Retinal pigment epithelial cell (primary cell): ENCODE measurements around the gene CD1E.

Source experiments
- DNase-seq: peaks from one replicate; pipeline ENCODE4 v3.0.0-alpha.2; 2010; ENCODE audit warnings: low read depth
- H3K4me3 ChIP-seq: 2 replicates; pipeline ENCODE4 v1.5.1; 2011; ENCODE audit warnings: mild to moderate bottlenecking, low read length, control low read depth, moderate library complexity
- CTCF ChIP-seq: conservative IDR thresholded peaks from 2 replicates; pipeline ENCODE4 v1.5.1; 2011; ENCODE audit warnings: low read depth, low read length, control low read depth, inconsistent platforms

CD1E gene

GRCh38 chr1:158353303-158354075, at the start of gene CD1E:
TSS of gene CD1E (plus strand) at chr1:158353894. CDS start at chr1:158353989, 95 bp downstream.
- TF ChIP-seq CTCF, result no peak
- no peak within 1 kb of the TSS for H3K4me3 ChIP-seq
- no peak for DNase-seq

GRCh38 chr1:158310623-158311022, 43.1 kb upstream of the CD1E start:
- no peak for TF ChIP-seq CTCF
- H3K4me3 ChIP-seq, result no peak overlapping the region
- DNase-seq, result no peak

- TF ChIP-seq CTCF, result no peak
- H3K4me3 ChIP-seq, result no peak overlapping the region
- DNase-seq, result no peak
These were observed 42.6 kb upstream of the CD1E start for GRCh38 chr1:158311066-158311465.

- H3K4me3 ChIP-seq, result no peak overlapping the region
- TF ChIP-seq CTCF, result no peak
- DNase-seq, result no peak
These were observed 29.8 kb upstream of the CD1E start for GRCh38 chr1:158323866-158324265.

- no peak overlapping the region for H3K4me3 ChIP-seq
- TF ChIP-seq CTCF, result no peak
- DNase-seq, result no peak
These were observed 29.3 kb upstream of the CD1E start for GRCh38 chr1:158324395-158324794.

- no peak for TF ChIP-seq CTCF
- DNase-seq, result no peak
- no peak overlapping the region for H3K4me3 ChIP-seq
These were observed 26.2 kb upstream of the CD1E start for GRCh38 chr1:158327481-158327880.

GRCh38 chr1:158328426-158328825, 25.3 kb upstream of the CD1E start:
- H3K4me3 ChIP-seq, result no peak overlapping the region
- no peak for TF ChIP-seq CTCF
- DNase-seq, result no peak
